ENCODE measurements around the gene LRMDA.

LRMDA gene

GRCh38 chr10:75806186-75806585 lies 374.8 kb downstream of the LRMDA start:
- Histone ChIP-seq H3K27ac (ENCODE audit: low read length) (no peak overlapping the region), H3K27me3 (ENCODE audit: insufficient read depth, low read length) (no peaks in the 10 kb centered on the region), H3K9me3 (ENCODE audit: insufficient read depth, low read depth, low read length) (no peaks in the 10 kb centered on the region), H3K9ac (ENCODE audit: low read depth, low read length) (no peak overlapping the region), H3K36me3 (ENCODE audit: insufficient read depth, low read depth, low read length) (no peaks in the 10 kb centered on the region), H3K4me3 (ENCODE audit: low read length) (no peak overlapping the region), H3K4me1 (ENCODE audit: insufficient read depth, low read length) (peaks cover 7% of the 10 kb centered on the region; the same call in 1 of the 2 replicates)

GRCh38 chr10:75807456-75807855 lies 376.0 kb downstream of the LRMDA start:
- Histone ChIP-seq H3K4me1 (ENCODE audit: insufficient read depth, low read length) (peaks cover 5% of the 10 kb centered on the region; the same call in 1 of the 2 replicates), H3K9ac (ENCODE audit: low read depth, low read length) (no peak overlapping the region), H3K36me3 (ENCODE audit: insufficient read depth, low read depth, low read length) (no peaks in the 10 kb centered on the region), H3K27ac (ENCODE audit: low read length) (no peak overlapping the region), H3K27me3 (ENCODE audit: insufficient read depth, low read length) (no peaks in the 10 kb centered on the region), H3K4me3 (ENCODE audit: low read length) (no peak overlapping the region), H3K9me3 (ENCODE audit: insufficient read depth, low read depth, low read length) (no peaks in the 10 kb centered on the region)

- Histone ChIP-seq H3K36me3 (ENCODE audit: insufficient read depth, low read depth, low read length) (no peaks in the 10 kb centered on the region), H3K4me1 (ENCODE audit: insufficient read depth, low read length) (peaks cover 5% of the 10 kb centered on the region; the same call in 1 of the 2 replicates), H3K9me3 (ENCODE audit: insufficient read depth, low read depth, low read length) (no peaks in the 10 kb centered on the region), H3K9ac (ENCODE audit: low read depth, low read length) (no peak overlapping the region), H3K27ac (ENCODE audit: low read length) (no peak overlapping the region), H3K27me3 (ENCODE audit: insufficient read depth, low read length) (no peaks in the 10 kb centered on the region), H3K4me3 (ENCODE audit: low read length) (no peak overlapping the region)
These were observed 377.6 kb downstream of the LRMDA start for GRCh38 chr10:75809003-75809402.

- no peaks in the 10 kb centered on the region for H3K4me1 ChIP-seq (ENCODE audit: insufficient read depth, low read length)
- H3K4me3 ChIP-seq (ENCODE audit: low read length) = no peak overlapping the region
- H3K9ac ChIP-seq (ENCODE audit: low read depth, low read length) = no peak overlapping the region
- no peaks in the 10 kb centered on the region for H3K9me3 ChIP-seq (ENCODE audit: insufficient read depth, low read depth, low read length)
- H3K27me3 ChIP-seq (ENCODE audit: insufficient read depth, low read length) = no peaks in the 10 kb centered on the region
- no peaks in the 10 kb centered on the region for H3K36me3 ChIP-seq (ENCODE audit: insufficient read depth, low read depth, low read length)
- no peak overlapping the region for H3K27ac ChIP-seq (ENCODE audit: low read length)
These were observed 382.6 kb downstream of the LRMDA start for GRCh38 chr10:75814014-75814413.

- Histone ChIP-seq H3K9ac (ENCODE audit: low read depth, low read length) (no peak overlapping the region), H3K4me1 (ENCODE audit: insufficient read depth, low read length) (no peaks in the 10 kb centered on the region), H3K27ac (ENCODE audit: low read length) (no peak overlapping the region), H3K27me3 (ENCODE audit: insufficient read depth, low read length) (no peaks in the 10 kb centered on the region), H3K36me3 (ENCODE audit: insufficient read depth, low read depth, low read length) (no peaks in the 10 kb centered on the region), H3K9me3 (ENCODE audit: insufficient read depth, low read depth, low read length) (no peaks in the 10 kb centered on the region), H3K4me3 (ENCODE audit: low read length) (no peak overlapping the region)
These were observed 383.6 kb downstream of the LRMDA start for GRCh38 chr10:75815066-75815465.

GRCh38 chr10:75817198-75817597 lies 385.8 kb downstream of the LRMDA start:
- H3K36me3 ChIP-seq (ENCODE audit: insufficient read depth, low read depth, low read length) = no peaks in the 10 kb centered on the region
- H3K4me3 ChIP-seq (ENCODE audit: low read length) = no peak overlapping the region
- H3K27ac ChIP-seq (ENCODE audit: low read length) = no peak overlapping the region
- no peaks in the 10 kb centered on the region for H3K4me1 ChIP-seq (ENCODE audit: insufficient read depth, low read length)
- no peaks in the 10 kb centered on the region for H3K9me3 ChIP-seq (ENCODE audit: insufficient read depth, low read depth, low read length)
- no peaks in the 10 kb centered on the region for H3K27me3 ChIP-seq (ENCODE audit: insufficient read depth, low read length)
- no peak overlapping the region for H3K9ac ChIP-seq (ENCODE audit: low read depth, low read length)

GRCh38 chr10:75818552-75818951 lies 387.1 kb downstream of the LRMDA start:
- Histone ChIP-seq H3K4me3 (ENCODE audit: low read length) (no peak overlapping the region), H3K36me3 (ENCODE audit: insufficient read depth, low read depth, low read length) (no peaks in the 10 kb centered on the region), H3K9me3 (ENCODE audit: insufficient read depth, low read depth, low read length) (no peaks in the 10 kb centered on the region), H3K27ac (ENCODE audit: low read length) (no peak overlapping the region), H3K4me1 (ENCODE audit: insufficient read depth, low read length) (no peaks in the 10 kb centered on the region), H3K27me3 (ENCODE audit: insufficient read depth, low read length) (no peaks in the 10 kb centered on the region), H3K9ac (ENCODE audit: low read depth, low read length) (no peak overlapping the region)

- Histone ChIP-seq H3K4me1 (ENCODE audit: insufficient read depth, low read length) (no peaks in the 10 kb centered on the region), H3K36me3 (ENCODE audit: insufficient read depth, low read depth, low read length) (no peaks in the 10 kb centered on the region), H3K27ac (ENCODE audit: low read length) (no peak overlapping the region), H3K27me3 (ENCODE audit: insufficient read depth, low read length) (no peaks in the 10 kb centered on the region), H3K9ac (ENCODE audit: low read depth, low read length) (no peak overlapping the region), H3K4me3 (ENCODE audit: low read length) (no peak overlapping the region), H3K9me3 (ENCODE audit: insufficient read depth, low read depth, low read length) (no peaks in the 10 kb centered on the region)
These were observed 393.8 kb downstream of the LRMDA start for GRCh38 chr10:75825235-75825634.

GRCh38 chr10:75825661-75826060 lies 394.2 kb downstream of the LRMDA start:
- Histone ChIP-seq H3K9me3 (ENCODE audit: insufficient read depth, low read depth, low read length) (no peaks in the 10 kb centered on the region), H3K27me3 (ENCODE audit: insufficient read depth, low read length) (no peaks in the 10 kb centered on the region), H3K4me3 (ENCODE audit: low read length) (no peak overlapping the region), H3K27ac (ENCODE audit: low read length) (no peak overlapping the region), H3K36me3 (ENCODE audit: insufficient read depth, low read depth, low read length) (no peaks in the 10 kb centered on the region), H3K9ac (ENCODE audit: low read depth, low read length) (no peak overlapping the region), H3K4me1 (ENCODE audit: insufficient read depth, low read length) (no peaks in the 10 kb centered on the region)

- H3K36me3 ChIP-seq (ENCODE audit: insufficient read depth, low read depth, low read length) = no peaks in the 10 kb centered on the region
These were observed 395.4 kb downstream of the LRMDA start for GRCh38 chr10:75826846-75827245.

GRCh38 chr10:75827587-75828021 lies 396.2 kb downstream of the LRMDA start:
- no peaks in the 10 kb centered on the region for H3K9me3 ChIP-seq (ENCODE audit: insufficient read depth, low read depth, low read length)
- no peak overlapping the region for H3K9ac ChIP-seq (ENCODE audit: low read depth, low read length)
- no peaks in the 10 kb centered on the region for H3K4me1 ChIP-seq (ENCODE audit: insufficient read depth, low read length)
- no peak overlapping the region for H3K27ac ChIP-seq (ENCODE audit: low read length)
- no peak overlapping the region for H3K4me3 ChIP-seq (ENCODE audit: low read length)
- H3K27me3 ChIP-seq (ENCODE audit: insufficient read depth, low read length) = no peaks in the 10 kb centered on the region
- no peaks in the 10 kb centered on the region for H3K36me3 ChIP-seq (ENCODE audit: insufficient read depth, low read depth, low read length)

More at GRCh38 chr10:75826846-75827245, 395.4 kb downstream of the LRMDA start:
- Histone ChIP-seq H3K27me3 (ENCODE audit: insufficient read depth, low read length) (no peaks in the 10 kb centered on the region), H3K9ac (ENCODE audit: low read depth, low read length) (no peak overlapping the region), H3K4me3 (ENCODE audit: low read length) (no peak overlapping the region), H3K9me3 (ENCODE audit: insufficient read depth, low read depth, low read length) (no peaks in the 10 kb centered on the region), H3K27ac (ENCODE audit: low read length) (no peak overlapping the region), H3K4me1 (ENCODE audit: insufficient read depth, low read length) (no peaks in the 10 kb centered on the region)

- Histone ChIP-seq H3K27me3 (ENCODE audit: insufficient read depth, low read length) (no peaks in the 10 kb centered on the region), H3K27ac (ENCODE audit: low read length) (no peak overlapping the region), H3K4me1 (ENCODE audit: insufficient read depth, low read length) (no peaks in the 10 kb centered on the region), H3K4me3 (ENCODE audit: low read length) (no peak overlapping the region), H3K9me3 (ENCODE audit: insufficient read depth, low read depth, low read length) (no peaks in the 10 kb centered on the region; the same call in 1 of the 2 replicates), H3K9ac (ENCODE audit: low read depth, low read length) (no peak overlapping the region), H3K36me3 (ENCODE audit: insufficient read depth, low read depth, low read length) (no peaks in the 10 kb centered on the region)
These were observed 397.0 kb downstream of the LRMDA start for GRCh38 chr10:75828413-75828812.

Data from iPS-20b (cell line).